HK-2 (cell line): ENCODE results near the gene CPHXL.

Source experiments
- DNase-seq: peaks from one replicate; pipeline ENCODE4 v3.0.0-alpha.2; 2018; ENCODE audit not compliant: unreplicated experiment

CPHXL gene

GRCh38 chr16:75726390-75726789, at the start of gene CPHXL:
Gene CPHXL (minus strand): TSS chr16:75726490. CDS start chr16:75726442, 48 bp downstream.
- DNase-seq: no peak

DNA sequence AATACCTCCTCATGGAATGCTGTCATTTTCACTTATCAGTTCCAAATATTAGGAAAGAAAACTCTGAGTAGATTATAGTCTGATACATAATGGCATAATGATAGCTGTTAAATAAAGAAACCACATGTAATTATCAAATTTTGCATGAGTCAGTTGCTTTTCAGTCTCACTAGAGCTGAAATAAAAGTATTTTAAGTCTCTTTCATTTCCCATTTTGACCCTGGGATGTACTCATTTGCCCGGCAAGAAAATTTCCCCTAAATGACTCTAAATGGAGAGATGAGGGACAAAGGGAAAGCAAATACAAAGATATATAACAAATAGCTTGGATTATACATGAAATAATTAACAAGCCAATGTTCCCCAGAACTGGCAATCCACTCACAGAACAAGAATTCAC, 47.9 kb upstream of the CPHXL start:
- no peak for DNase-seq

DNA sequence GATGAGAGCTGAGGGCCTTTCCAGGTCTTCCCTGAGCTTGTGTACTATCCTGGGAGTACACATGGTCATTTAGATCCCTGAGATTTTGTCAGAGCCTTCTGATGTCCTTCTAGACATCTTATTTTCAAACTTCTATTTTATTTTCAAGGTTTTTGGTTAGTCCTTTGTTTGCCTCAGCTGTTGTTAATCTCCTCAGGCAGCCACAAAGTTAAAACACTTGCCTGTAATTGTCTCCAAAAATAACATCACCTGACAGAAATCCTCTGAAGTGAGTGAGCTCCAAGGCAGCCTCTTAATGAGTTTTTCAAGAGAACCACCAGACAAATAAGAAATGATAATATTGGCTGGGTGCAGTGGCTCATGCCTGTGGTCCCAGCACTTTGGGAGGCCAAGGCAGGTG, 43.8 kb upstream of the CPHXL start:
- no peak for DNase-seq

GRCh38 chr16:75764154-75764768, 38.0 kb upstream of the CPHXL start:
- peak; percentile 18 for DNase-seq

DNA sequence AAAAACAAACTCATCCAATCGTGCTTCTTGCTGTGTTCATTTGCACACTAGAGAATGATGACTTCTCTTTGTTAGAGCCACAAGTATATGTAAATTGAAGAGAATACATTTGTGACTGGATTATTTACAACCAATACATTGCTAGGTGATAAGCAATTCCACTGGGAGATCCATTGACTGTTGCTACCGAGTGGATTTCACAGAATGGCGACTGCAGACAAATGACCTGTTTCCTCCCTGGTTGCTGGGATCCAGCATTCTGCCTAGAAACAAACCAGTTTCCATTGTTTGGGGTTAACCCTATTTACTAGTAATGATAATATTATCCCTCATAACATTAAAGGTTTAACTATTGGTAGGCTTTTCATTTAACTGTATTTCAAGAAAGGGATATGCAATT, 36.9 kb upstream of the CPHXL start:
- no peak for DNase-seq

- no peak for DNase-seq
Measured at GRCh38 chr16:75762746-75763145, 36.5 kb upstream of the CPHXL start.

DNA sequence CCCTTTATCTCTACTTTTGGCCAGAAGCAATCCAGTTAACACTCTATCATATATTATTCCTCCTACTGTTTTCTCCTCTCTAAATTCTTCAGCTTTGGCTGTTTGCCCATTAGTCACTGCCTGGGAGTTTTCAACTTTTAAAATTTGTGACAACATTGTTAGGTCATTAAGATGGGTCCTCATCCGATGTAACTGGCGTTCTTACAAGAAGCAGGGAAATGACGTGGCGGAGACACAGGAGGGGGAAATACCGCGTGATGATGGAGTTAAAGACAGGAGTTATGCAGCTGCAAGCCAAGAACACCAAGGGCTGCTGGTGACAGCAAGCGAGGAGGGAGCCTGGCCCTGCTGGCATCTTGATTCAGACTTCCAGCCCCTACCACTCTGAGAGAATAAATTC, 34.8 kb upstream of the CPHXL start:
- no peak for DNase-seq

DNA sequence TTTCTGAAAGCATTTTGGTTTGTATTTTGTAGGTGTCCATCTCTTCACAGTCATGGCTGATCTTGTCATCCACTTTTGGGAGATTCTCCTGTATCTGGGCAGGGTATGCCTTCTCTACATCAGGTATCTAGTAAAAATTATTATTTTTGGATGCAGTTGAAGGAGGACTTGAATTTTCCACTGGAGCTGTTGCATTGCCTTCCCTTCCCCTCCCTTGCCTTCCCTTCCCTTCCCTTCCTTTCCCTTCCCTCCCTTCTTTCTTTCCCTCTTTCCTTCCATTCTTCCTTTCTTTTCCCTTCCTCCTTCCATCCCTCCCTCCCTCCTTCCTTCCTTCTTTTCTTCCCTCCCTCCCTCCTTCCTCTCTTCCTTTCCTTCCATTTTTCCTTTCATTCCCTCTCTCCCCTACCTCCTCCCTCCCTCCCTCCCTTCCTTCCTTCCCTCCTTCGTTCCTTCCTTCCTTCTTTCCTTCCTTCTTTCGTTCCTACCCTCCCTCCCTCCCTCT, 33.8 kb upstream of the CPHXL start:
- no peak for DNase-seq

DNA sequence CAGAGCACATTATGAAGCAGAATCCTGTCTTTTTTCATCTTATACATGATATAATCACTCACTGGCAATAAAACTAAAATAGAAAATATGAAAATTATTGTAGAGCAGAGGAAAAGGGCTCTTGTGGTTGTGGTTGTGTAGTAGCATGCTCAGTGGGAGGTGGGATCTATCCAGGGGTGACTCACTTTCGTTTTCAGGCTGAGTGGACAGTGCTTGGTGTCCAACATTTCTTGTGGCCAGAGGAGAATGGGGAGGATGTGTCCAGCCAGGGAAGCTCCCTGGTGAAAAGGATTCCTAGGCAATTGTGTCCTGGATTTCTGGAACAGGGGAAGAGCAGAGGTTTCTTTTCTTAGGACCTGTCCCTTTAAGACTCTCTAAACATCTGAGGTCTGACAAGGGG, 31.9 kb upstream of the CPHXL start:
- peak; percentile 9 for DNase-seq

- no peak for DNase-seq
Measured at GRCh38 chr16:75754141-75754540, 27.9 kb upstream of the CPHXL start.

DNA sequence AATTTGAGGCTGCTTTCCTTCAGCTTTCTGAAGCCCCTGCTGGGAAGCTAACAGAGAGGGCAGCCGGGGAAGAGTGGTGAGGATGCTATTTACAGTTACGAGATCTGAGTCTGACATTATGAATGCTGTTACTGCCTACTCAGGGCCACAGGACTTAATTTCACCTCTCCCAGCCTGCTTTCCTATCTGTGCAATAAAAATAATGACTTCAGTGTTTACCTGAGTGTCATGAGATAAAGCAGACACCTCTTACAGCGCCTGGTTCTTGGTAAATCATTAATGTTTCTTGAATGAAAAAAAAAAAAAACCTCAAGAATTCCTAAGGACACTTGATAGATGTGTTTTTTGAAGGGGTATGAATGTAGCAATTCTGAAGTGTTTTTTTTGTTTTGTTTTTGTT, 24.2 kb upstream of the CPHXL start:
- DNase-seq: no peak

GRCh38 chr16:75746359-75746758, 20.1 kb upstream of the CPHXL start:
- no peak for DNase-seq

GRCh38 chr16:75745823-75746222, 19.5 kb upstream of the CPHXL start:
- DNase-seq: no peak

- no peak for DNase-seq
Measured at GRCh38 chr16:75745242-75745641, 19.0 kb upstream of the CPHXL start.

GRCh38 chr16:75742424-75743047, 16.2 kb upstream of the CPHXL start:
- no peak for DNase-seq

GRCh38 chr16:75733305-75734211, 7.3 kb upstream of the CPHXL start:
- no peak for DNase-seq

- no peak for DNase-seq
Measured at GRCh38 chr16:75732871-75733270, 6.6 kb upstream of the CPHXL start.

GRCh38 chr16:75727221-75727620, 931 bp upstream of the CPHXL start:
- DNase-seq: no peak

DNA sequence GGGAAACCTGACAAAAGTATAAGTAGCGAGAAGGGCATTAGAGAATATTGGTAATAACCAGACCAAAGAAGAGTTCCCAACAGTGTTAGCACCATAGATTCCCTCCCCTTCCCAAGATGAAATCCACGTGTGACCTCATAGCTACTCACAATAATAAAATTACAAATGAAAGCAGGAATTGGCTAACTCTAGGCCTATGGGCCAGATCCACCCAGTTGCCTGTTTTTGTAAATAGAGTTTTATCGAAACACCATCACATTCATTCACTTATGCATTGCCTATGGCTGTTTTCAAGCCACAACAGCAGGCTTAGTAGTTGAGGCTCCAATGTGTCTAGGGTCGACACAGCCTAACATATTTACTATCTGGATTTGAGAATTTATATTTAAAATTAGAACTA, 7.8 kb downstream of the CPHXL start:
- no peak for DNase-seq

- DNase-seq: no peak
Measured at GRCh38 chr16:75714661-75715060, 11.6 kb downstream of the CPHXL start.

DNA sequence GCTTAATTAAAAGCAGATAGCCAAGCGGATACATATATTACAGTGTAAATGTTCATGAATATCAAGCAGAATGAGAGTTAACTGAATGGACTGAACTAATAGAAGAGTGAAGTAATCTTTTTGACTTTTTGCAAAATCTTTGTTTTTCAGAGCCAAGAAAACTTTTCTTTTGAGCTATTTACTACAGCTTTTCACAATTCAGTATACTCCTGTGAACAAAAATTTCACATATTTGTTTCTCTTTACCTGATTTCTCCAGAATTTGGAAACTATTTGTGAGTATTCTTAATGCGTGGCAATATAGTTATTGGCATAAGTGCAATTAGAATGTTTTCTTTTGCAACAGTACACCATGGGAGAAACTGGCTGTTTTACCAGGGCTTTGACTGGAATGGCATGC, 15.9 kb downstream of the CPHXL start:
- no peak for DNase-seq

- no peak for DNase-seq
Measured at GRCh38 chr16:75703306-75703705, 23.0 kb downstream of the CPHXL start.

GRCh38 chr16:75702242-75702641, 24.0 kb downstream of the CPHXL start:
- no peak for DNase-seq
